ENCODE measurements around the gene MRM3. TPM values are rescaled to one million over a fixed set of nuclear protein-coding genes. Genes with fewer than 3 reads are reported as not detected.

Gene MRM3
- polyA plus RNA-seq, 1 donor from 2014 or later: 20.0 TPM

DNA sequence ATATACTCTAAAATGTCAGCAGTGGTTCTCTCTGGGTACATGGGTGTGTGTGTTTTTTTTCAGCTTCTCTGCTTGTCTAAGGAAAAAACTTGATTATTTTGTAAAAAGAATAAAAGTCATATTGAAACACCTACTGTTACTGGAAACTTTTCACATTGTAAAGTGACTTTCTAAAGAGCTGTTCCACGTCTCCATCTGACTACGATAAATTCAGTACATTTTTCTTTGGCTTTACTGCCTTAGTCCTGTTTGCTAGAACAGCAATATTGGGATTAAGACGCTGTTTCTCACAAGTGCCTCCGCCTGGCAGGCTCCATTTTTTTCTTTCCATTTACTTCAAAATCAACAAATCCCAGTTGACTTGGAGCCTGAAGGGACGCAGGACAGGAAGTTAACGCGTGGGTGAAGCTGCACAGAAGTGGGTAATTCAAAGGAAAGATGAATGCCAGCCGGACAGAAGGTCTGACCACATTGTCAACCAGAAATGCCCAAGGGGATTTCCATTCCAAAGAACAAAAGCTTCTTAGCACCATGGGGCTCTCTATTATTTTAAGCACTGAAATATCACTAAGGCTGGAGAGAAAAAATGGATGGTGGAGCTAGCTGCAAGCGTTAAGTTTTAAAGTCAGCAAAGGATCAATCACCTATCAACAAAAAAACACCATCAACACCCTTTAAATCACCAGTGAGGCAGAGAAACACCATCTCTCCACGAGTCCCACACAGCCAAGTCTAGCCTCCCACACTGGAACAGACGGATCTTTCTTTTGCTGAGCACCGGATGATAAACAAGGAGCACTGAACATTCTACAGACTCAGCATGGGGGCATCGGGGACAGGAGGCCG is 8.5 kb upstream of the MRM3 start:
- TF ChIP-seq EP300 (conservative IDR thresholded peaks at IDR 0.05; ENCODE audit: poor library complexity, severe bottlenecking) (no peak), REST (IDR thresholded peaks at IDR 0.05; ENCODE audit: borderline replicate concordance) (no peak), SMC3 (conservative IDR thresholded peaks at IDR 0.05; ENCODE audit: poor library complexity) (no peak), MXI1 (conservative IDR thresholded peaks at IDR 0.05; ENCODE audit: poor library complexity, severe bottlenecking) (no peak), RAD21 (conservative IDR thresholded peaks at IDR 0.05) (no peak), EZH2 (IDR thresholded peaks at IDR 0.05; ENCODE audit: borderline replicate concordance, insufficient read depth, low read length, poor library complexity, severe bottlenecking) (no peak), TAF1 (IDR thresholded peaks at IDR 0.05; ENCODE audit: low read depth) (no peak)
- H3K36me3 ChIP-seq (ENCODE audit: insufficient read depth, low read length): peaks cover 13% of the 10 kb centered on the region
- no peaks in the 10 kb centered on the region for H3F3A ChIP-seq (ENCODE audit: insufficient read depth, low read length, poor library complexity, severe bottlenecking)
- H3K9me2 ChIP-seq (ENCODE audit: insufficient read depth, low read length): no peaks in the 10 kb centered on the region
- no peak overlapping the region for H3K27ac ChIP-seq (ENCODE audit: low read length)
- no peak overlapping the region for H3K9ac ChIP-seq (ENCODE audit: low read length)
- H3K27me3 ChIP-seq (ENCODE audit: insufficient read depth, low read depth, low read length): no peaks in the 10 kb centered on the region
- H4K20me1 ChIP-seq (ENCODE audit: insufficient read depth): no peaks in the 10 kb centered on the region
- no peak overlapping the region for H2AFZ ChIP-seq (ENCODE audit: low read depth, low read length)
- no peaks in the 10 kb centered on the region for H3K79me2 ChIP-seq (replicated peaks; ENCODE audit: insufficient read depth, low read length)
- H3K4me2 ChIP-seq (ENCODE audit: low read length): no peak overlapping the region
- no peak overlapping the region for H3K4me3 ChIP-seq (ENCODE audit: low read length)
- no peaks in the 10 kb centered on the region for H3K9me3 ChIP-seq (ENCODE audit: low read length)

GRCh38 chr17:774313-774584 is 7.9 kb upstream of the MRM3 start:
- Histone ChIP-seq H4K20me1 (ENCODE audit: insufficient read depth) (no peaks in the 10 kb centered on the region), H3K36me3 (ENCODE audit: insufficient read depth, low read length) (peaks cover 13% of the 10 kb centered on the region), H2AFZ (ENCODE audit: low read depth, low read length) (no peak overlapping the region), H3K9me3 (ENCODE audit: low read length) (no peaks in the 10 kb centered on the region), H3K4me2 (ENCODE audit: low read length) (no peak overlapping the region), H3K27ac (ENCODE audit: low read length) (no peak overlapping the region), H3K79me2 (replicated peaks; ENCODE audit: insufficient read depth, low read length) (no peaks in the 10 kb centered on the region), H3K4me3 (ENCODE audit: low read length) (no peak overlapping the region), H3F3A (ENCODE audit: insufficient read depth, low read length, poor library complexity, severe bottlenecking) (no peaks in the 10 kb centered on the region), H3K27me3 (ENCODE audit: insufficient read depth, low read depth, low read length) (no peaks in the 10 kb centered on the region), H3K9ac (ENCODE audit: low read length) (no peak overlapping the region), H3K9me2 (ENCODE audit: insufficient read depth, low read length) (no peaks in the 10 kb centered on the region)
- TF ChIP-seq REST (IDR thresholded peaks at IDR 0.05; ENCODE audit: borderline replicate concordance) (no peak), EZH2 (IDR thresholded peaks at IDR 0.05; ENCODE audit: borderline replicate concordance, insufficient read depth, low read length, poor library complexity, severe bottlenecking) (no peak), POLR2AphosphoS5 (IDR thresholded peaks at IDR 0.05) (no peak), SMC3 (conservative IDR thresholded peaks at IDR 0.05; ENCODE audit: poor library complexity) (no peak), RAD21 (conservative IDR thresholded peaks at IDR 0.05) (no peak), TAF1 (IDR thresholded peaks at IDR 0.05; ENCODE audit: low read depth) (no peak), MXI1 (conservative IDR thresholded peaks at IDR 0.05; ENCODE audit: poor library complexity, severe bottlenecking) (no peak), EP300 (conservative IDR thresholded peaks at IDR 0.05; ENCODE audit: poor library complexity, severe bottlenecking) (no peak)
- TF ChIP-seq, protein P1, sequence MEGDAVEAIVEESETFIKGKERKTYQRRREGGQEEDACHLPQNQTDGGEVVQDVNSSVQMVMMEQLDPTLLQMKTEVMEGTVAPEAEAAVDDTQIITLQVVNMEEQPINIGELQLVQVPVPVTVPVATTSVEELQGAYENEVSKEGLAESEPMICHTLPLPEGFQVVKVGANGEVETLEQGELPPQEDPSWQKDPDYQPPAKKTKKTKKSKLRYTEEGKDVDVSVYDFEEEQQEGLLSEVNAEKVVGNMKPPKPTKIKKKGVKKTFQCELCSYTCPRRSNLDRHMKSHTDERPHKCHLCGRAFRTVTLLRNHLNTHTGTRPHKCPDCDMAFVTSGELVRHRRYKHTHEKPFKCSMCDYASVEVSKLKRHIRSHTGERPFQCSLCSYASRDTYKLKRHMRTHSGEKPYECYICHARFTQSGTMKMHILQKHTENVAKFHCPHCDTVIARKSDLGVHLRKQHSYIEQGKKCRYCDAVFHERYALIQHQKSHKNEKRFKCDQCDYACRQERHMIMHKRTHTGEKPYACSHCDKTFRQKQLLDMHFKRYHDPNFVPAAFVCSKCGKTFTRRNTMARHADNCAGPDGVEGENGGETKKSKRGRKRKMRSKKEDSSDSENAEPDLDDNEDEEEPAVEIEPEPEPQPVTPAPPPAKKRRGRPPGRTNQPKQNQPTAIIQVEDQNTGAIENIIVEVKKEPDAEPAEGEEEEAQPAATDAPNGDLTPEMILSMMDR (IDR thresholded peaks at IDR 0.05; ENCODE audit: poor library complexity, severe bottlenecking): no peak
